ENCODE results near the gene PLPPR5. TPM values are rescaled to one million over a fixed set of nuclear protein-coding genes. Genes with fewer than 3 reads are reported as not detected.
A peak's percentile ranks its signal among the peaks of the same experiment; 100 is the strongest.
"Not testable (repeated sequence)": the region's sequence is repeated elsewhere in the genome, so short reads cannot be mapped to it uniquely, and the experiment has no call there.

Gene PLPPR5
- total RNA-seq, 1 experiment from 2014 or later, result not detected

DNA sequence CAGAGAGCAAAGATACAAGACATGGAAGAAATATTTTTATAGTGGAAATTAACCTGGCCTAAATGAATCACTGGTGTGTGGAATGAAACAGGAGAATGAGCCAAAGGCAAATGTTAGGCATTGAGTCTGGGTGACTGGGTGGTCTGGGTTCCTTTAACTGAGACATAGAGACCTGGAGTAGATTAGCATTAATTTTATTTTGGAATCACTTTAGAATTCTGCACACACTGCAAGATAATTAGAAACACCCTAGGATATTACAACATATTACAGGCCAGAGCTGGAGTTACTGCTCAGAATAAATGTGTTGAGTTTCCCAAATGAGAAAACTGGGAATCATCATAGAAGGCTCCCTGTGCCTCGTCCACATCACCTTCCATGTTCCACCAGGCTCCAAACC, 85.5 kb downstream of the PLPPR5 start:
- DNase-seq (ENCODE audit: low read depth), result no peak

DNA sequence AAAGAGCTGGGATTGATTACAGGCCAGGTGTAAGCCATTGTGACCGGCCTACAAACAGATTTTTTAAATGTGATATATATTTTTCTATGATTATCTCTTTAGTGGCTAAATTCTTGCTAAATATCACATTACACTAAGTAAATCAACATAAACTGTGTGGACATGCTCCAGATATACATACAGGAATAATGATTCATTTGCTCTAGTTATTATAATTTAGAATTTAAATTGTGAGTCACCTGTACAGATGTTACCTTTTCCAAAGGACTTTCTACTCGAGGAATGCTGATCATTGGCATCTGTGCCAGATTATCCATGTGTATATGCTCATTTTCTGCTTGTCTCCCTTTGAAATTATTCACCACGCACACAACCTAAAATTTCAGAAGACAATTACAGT, 90.1 kb downstream of the PLPPR5 start:
- no peak for DNase-seq (ENCODE audit: low read depth)

GRCh38 chr1:98910827-98911226, 93.8 kb downstream of the PLPPR5 start:
- no peak for DNase-seq (ENCODE audit: low read depth)

- no peak for DNase-seq (ENCODE audit: low read depth)
Measured at GRCh38 chr1:98908980-98909379, 95.7 kb downstream of the PLPPR5 start.

- no peak for DNase-seq (ENCODE audit: low read depth)
Measured at GRCh38 chr1:98906809-98907208, 97.9 kb downstream of the PLPPR5 start.

DNA sequence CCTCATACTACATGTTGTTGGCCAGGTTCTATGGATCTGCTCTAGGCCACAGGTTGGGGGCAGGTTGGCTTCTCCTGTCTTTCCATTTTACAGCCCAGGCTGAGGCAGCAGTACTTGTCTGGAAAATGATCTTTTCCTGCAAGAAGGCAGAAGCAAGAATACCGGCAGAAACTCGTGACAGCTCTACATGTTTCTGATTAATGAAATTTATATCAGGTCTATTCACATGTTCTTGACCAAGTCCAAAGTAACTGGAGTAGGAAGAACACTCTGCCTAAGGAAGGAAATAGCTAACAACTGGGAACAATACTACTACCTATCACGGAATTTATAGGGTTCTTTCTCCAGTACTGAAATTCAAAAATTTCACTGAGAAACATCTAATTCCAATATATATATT, 98.3 kb downstream of the PLPPR5 start:
- DNase-seq (ENCODE audit: low read depth), result no peak

- DNase-seq (ENCODE audit: low read depth), result no peak
Measured at GRCh38 chr1:98904684-98905083, 100.0 kb downstream of the PLPPR5 start.

DNA sequence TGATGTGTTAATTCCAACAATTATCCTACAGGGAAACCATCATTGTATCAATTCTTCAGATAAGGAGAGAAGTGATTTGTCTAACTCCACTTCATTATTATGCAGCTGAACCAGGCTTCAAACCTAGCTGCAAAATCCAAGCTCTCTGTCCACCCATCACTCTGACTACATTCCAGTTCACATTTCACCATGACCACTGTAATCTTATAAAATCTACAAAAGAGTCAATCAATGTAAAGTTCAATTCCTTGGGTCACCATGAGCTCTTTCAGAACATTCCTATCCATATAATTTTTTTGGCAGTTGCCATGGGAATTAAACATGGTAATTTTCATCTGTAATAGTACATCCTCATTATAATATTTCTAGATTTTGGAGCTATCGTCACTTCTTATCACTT, 100.9 kb downstream of the PLPPR5 start:
- no peak for DNase-seq (ENCODE audit: low read depth)

- peak; percentile 82 for DNase-seq (ENCODE audit: low read depth)
Measured at GRCh38 chr1:98903261-98903660, 101.4 kb downstream of the PLPPR5 start.

DNA sequence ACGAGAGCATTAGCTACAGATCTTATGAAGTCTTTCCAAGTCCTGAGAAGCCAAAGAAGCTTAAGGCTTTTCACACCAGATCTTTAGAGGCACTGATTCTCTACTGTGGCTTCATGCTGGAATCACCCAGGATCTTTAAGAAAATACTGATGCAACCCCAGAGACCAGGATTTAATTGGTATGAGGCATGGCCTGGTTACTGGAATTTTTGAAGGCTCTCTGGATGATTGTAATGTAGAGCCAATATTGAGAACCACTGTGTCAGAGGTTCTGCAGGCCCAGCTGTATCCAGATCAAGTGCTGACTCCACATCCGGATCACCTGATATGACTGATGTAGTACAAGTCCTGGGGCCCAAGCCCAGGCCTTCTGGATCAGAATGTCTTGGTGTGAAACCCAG, 105.7 kb downstream of the PLPPR5 start:
- no peak for DNase-seq (ENCODE audit: low read depth)

DNA sequence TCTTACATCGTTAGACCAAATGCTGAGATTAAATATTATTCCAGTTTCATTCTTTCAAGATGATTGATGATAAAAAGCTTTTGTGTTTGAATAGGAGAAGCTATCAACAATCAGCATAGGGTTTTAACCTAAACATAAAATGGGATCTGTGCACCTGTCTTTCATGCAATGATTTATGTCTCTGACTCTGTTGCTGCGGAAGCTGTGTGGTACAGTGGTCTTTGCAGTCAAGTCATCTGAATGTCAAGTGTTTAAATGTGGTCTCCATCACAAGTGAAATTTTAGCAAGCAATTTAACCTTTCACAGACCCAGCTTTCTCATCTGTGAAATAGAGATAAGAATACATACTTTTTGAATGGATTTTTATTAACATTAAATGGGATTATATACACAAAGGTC, 107.2 kb downstream of the PLPPR5 start:
- DNase-seq (ENCODE audit: low read depth), result no peak

- no peak for DNase-seq (ENCODE audit: low read depth)
Measured at GRCh38 chr1:98896711-98897445, 107.8 kb downstream of the PLPPR5 start.

- no peak for DNase-seq (ENCODE audit: low read depth)
Measured at GRCh38 chr1:98893371-98893770, 111.3 kb downstream of the PLPPR5 start.

- DNase-seq (ENCODE audit: low read depth), result no peak
Measured at GRCh38 chr1:98888869-98889268, 115.8 kb downstream of the PLPPR5 start.

GRCh38 chr1:98887507-98887906, 117.2 kb downstream of the PLPPR5 start:
- no peak for DNase-seq (ENCODE audit: low read depth)

DNA sequence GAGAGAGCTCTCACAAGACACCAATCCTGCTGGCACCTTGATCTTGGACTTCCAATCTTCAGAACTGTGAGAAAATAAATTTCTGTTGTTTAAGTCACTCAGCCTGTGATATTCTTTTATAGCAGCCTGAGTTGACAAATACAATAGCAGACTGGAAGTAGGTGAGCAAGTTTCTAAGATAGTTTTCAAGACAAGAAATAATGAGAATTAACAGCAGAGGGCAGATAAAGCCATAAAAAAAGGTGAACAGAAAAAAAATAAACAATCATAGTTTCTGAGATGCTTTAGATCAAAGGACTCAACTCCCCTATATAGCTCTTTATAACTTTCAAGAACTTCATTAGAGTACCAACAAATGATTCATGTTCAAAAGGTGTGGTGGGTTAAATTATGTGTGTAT, 119.8 kb downstream of the PLPPR5 start:
- DNase-seq (ENCODE audit: low read depth), result peak; percentile 5

- DNase-seq (ENCODE audit: low read depth), result no peak
Measured at GRCh38 chr1:98881901-98882300, 122.8 kb downstream of the PLPPR5 start.

GRCh38 chr1:98881234-98881633, 123.4 kb downstream of the PLPPR5 start:
- DNase-seq (ENCODE audit: low read depth), result not testable (repeated sequence)

GRCh38 chr1:98874828-98875227, 129.8 kb downstream of the PLPPR5 start:
- DNase-seq (ENCODE audit: low read depth), result no peak

- DNase-seq (ENCODE audit: low read depth), result no peak
Measured at GRCh38 chr1:98870959-98871903, 133.4 kb downstream of the PLPPR5 start.

GRCh38 chr1:98865796-98866195, 138.9 kb downstream of the PLPPR5 start:
- DNase-seq (ENCODE audit: low read depth), result no peak

DNA sequence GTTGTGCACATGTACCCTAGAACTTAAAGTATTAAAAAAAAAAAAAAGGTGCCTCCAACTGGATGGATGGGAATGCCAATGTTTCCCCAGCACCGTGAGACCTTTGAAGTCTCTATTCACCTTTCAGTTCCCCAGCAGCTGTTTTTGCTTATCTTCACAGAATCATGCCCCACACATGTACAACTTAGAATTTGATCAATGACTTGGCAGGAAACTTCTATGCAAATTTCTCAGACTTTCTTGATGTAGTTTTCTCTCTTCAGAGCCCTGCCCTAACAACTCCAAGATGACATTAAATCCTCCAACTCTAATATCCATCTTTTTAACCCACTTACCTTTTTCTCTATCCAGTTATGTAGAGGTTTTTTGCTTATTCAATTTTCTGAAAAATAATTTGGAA, 144.3 kb downstream of the PLPPR5 start:
- DNase-seq (ENCODE audit: low read depth), result no peak

DNA sequence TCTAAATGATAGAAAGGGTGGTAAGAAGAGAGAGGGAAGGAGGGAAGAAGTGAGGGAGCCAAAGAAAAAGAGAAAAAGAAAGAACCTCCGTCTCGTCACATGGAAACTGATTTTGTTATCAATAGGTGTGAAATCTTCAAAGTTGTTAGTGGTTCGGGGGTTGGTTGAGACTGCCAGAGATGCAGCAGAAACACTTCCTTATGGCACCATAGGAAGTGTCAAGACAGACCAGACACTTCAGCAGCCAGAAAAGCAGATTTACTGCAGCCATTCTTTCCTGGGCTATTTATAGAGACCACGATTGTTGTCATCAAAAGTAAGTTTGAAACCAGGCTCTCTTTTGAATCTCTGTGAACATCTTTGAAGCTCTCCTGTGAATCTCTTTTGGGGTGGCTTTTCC, 150.5 kb downstream of the PLPPR5 start:
- DNase-seq (ENCODE audit: low read depth), result no peak

All from LHCN-M2 (cell line).